Measurements from ENCODE around the gene HSCB.
A peak's percentile ranks its signal among the peaks of the same experiment; 100 is the strongest.
"Not testable (repeated sequence)": the region's sequence is repeated elsewhere in the genome, so short reads cannot be mapped to it uniquely, and the experiment has no call there.

The HSCB gene

GRCh38 chr22:28800308-28801041 is 58.6 kb downstream of the HSCB start, which contains the start of gene XBP1:
TSS of gene XBP1 (minus strand) at chr22:28800569.
- H4K5ac ChIP-seq (ENCODE audit: low read length): no peak within 1 kb of the TSS
- peak within 1 kb of the TSS; percentile 69 for H3K27ac ChIP-seq (ENCODE audit: low read depth, low read length)
- peak within 1 kb of the TSS; percentile 91 for H2AK5ac ChIP-seq (ENCODE audit: low read length)
- peak within 1 kb of the TSS; percentile 96 for H3K56ac ChIP-seq (ENCODE audit: low read length)
- no peak within 1 kb of the TSS for H2BK15ac ChIP-seq (replicated peaks; ENCODE audit: low read depth)
- H3K27me3 ChIP-seq (ENCODE audit: insufficient read depth, low read length, poor library complexity): no peaks in the 10 kb centered on the region
- H3K23ac ChIP-seq (ENCODE audit: low read length): peak within 1 kb of the TSS; percentile 54
- peak within 1 kb of the TSS; percentile 99 for H3K9ac ChIP-seq (ENCODE audit: low read length)
- H3K4me3 ChIP-seq (ENCODE audit: low read length): peak within 1 kb of the TSS; percentile 69
- peaks cover 33% of the 10 kb centered on the region for H3K79me2 ChIP-seq (ENCODE audit: control insufficient read depth, insufficient read depth, low read length)
- peak within 1 kb of the TSS; percentile 88 for H2BK5ac ChIP-seq (ENCODE audit: low read length)
- H3K79me1 ChIP-seq (ENCODE audit: low read length): peaks cover 8% of the 10 kb centered on the region
- H3K4me1 ChIP-seq (ENCODE audit: control insufficient read depth, low read depth, low read length): peaks cover 3% of the 10 kb centered on the region
- peak within 1 kb of the TSS; percentile 63 for H3K4me2 ChIP-seq (ENCODE audit: low read length)
- H3K36me3 ChIP-seq (ENCODE audit: control insufficient read depth, insufficient read depth, low read length): peaks cover 8% of the 10 kb centered on the region
- WGBS (ENCODE audit: extremely low coverage, insufficient coverage, low lambda C conversion rate): no CpG with 5 or more reads among the region's 78 CpGs
- H4K8ac ChIP-seq (ENCODE audit: low read depth, low read length): peak within 1 kb of the TSS; percentile 91
- peak within 1 kb of the TSS; percentile 91 for H3K18ac ChIP-seq (ENCODE audit: low read length)
- DNase-seq: peak; percentile 96
- H2BK120ac ChIP-seq (ENCODE audit: low read depth, low read length): peak within 1 kb of the TSS; percentile 69
- H3K4ac ChIP-seq (ENCODE audit: low read depth, low read length): peak within 1 kb of the TSS; percentile 100

- Histone ChIP-seq H3K9ac (ENCODE audit: low read length) (peak overlapping the region; percentile 39), H4K8ac (ENCODE audit: low read depth, low read length) (no peak overlapping the region), H2BK5ac (ENCODE audit: low read length) (no peak overlapping the region), H3K79me1 (ENCODE audit: low read length) (no peaks in the 10 kb centered on the region), H3K4me2 (ENCODE audit: low read length) (no peak overlapping the region), H3K4me1 (ENCODE audit: control insufficient read depth, low read depth, low read length) (peaks cover 3% of the 10 kb centered on the region), H3K36me3 (ENCODE audit: control insufficient read depth, insufficient read depth, low read length) (no peaks in the 10 kb centered on the region), H3K79me2 (ENCODE audit: control insufficient read depth, insufficient read depth, low read length) (peaks cover 28% of the 10 kb centered on the region), H2AK5ac (ENCODE audit: low read length) (no peak overlapping the region), H3K27me3 (ENCODE audit: insufficient read depth, low read length, poor library complexity) (no peaks in the 10 kb centered on the region), H3K27ac (ENCODE audit: low read depth, low read length) (no peak overlapping the region), H3K56ac (ENCODE audit: low read length) (peak overlapping the region; percentile 70), H3K4ac (ENCODE audit: low read depth, low read length) (peak overlapping the region; percentile 41), H3K23ac (ENCODE audit: low read length) (no peak overlapping the region), H3K4me3 (ENCODE audit: low read length) (no peak overlapping the region), H2BK120ac (ENCODE audit: low read depth, low read length) (no peak overlapping the region), H2BK15ac (replicated peaks; ENCODE audit: low read depth) (no peak overlapping the region), H3K18ac (ENCODE audit: low read length) (peak overlapping the region; percentile 8), H4K5ac (ENCODE audit: low read length) (peak overlapping the region; percentile 30)
- DNase-seq: no peak
- WGBS (ENCODE audit: extremely low coverage, insufficient coverage, low lambda C conversion rate): no CpG with 5 or more reads among the region's 14 CpGs
Observed at GRCh38 chr22:28801845-28802594, 60.2 kb downstream of the HSCB start.

DNA sequence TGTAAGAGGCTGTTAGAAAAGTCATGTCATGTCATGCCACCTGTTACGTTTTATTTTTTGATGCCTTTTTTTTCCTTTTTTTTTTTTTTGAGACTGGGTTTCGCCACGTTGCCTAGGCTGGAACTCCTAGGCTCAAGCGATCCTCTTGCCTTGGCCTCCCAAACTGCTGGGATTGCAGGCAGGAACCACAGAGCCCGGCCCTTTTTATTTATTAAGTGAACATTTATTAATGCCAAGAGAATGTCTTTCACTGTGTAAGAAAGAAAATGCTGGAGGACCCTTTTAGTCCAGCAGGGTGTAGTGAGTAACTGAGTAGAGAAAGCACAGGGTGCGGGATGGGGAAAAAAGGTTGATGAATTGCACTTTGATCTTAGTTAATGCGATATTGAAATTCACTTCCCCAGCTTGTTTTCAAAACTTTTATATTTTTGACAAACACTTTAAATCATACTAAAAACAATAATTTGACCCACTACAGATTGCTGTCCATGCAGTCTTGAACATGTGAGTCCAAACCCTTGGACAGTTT is 60.8 kb downstream of the HSCB start:
- Histone ChIP-seq H3K27me3 (ENCODE audit: insufficient read depth, low read length, poor library complexity) (no peaks in the 10 kb centered on the region), H3K23ac (ENCODE audit: low read length) (no peak overlapping the region), H2AK5ac (ENCODE audit: low read length) (no peak overlapping the region), H3K9ac (ENCODE audit: low read length) (no peak overlapping the region), H3K56ac (ENCODE audit: low read length) (no peak overlapping the region), H3K4ac (ENCODE audit: low read depth, low read length) (no peak overlapping the region), H2BK15ac (replicated peaks; ENCODE audit: low read depth) (no peak overlapping the region), H4K8ac (ENCODE audit: low read depth, low read length) (no peak overlapping the region), H3K4me1 (ENCODE audit: control insufficient read depth, low read depth, low read length) (peaks cover 3% of the 10 kb centered on the region), H3K79me1 (ENCODE audit: low read length) (no peaks in the 10 kb centered on the region), H3K4me2 (ENCODE audit: low read length) (no peak overlapping the region), H4K5ac (ENCODE audit: low read length) (no peak overlapping the region), H3K79me2 (ENCODE audit: control insufficient read depth, insufficient read depth, low read length) (peaks cover 24% of the 10 kb centered on the region), H2BK120ac (ENCODE audit: low read depth, low read length) (no peak overlapping the region), H3K4me3 (ENCODE audit: low read length) (no peak overlapping the region), H2BK5ac (ENCODE audit: low read length) (no peak overlapping the region), H3K36me3 (ENCODE audit: control insufficient read depth, insufficient read depth, low read length) (no peaks in the 10 kb centered on the region), H3K18ac (ENCODE audit: low read length) (no peak overlapping the region), H3K27ac (ENCODE audit: low read depth, low read length) (no peak overlapping the region)
- WGBS (ENCODE audit: extremely low coverage, insufficient coverage, low lambda C conversion rate): no CpG with 5 or more reads among the region's 7 CpGs
- DNase-seq: no peak

- not testable (repeated sequence) for H2AK5ac ChIP-seq (ENCODE audit: low read length); H2BK120ac ChIP-seq (ENCODE audit: low read depth, low read length); H4K5ac ChIP-seq (ENCODE audit: low read length); H3K23ac ChIP-seq (ENCODE audit: low read length); H3K79me1 ChIP-seq (ENCODE audit: low read length); H3K27ac ChIP-seq (ENCODE audit: low read depth, low read length); H4K8ac ChIP-seq (ENCODE audit: low read depth, low read length); H3K4me1 ChIP-seq (ENCODE audit: control insufficient read depth, low read depth, low read length); H3K4ac ChIP-seq (ENCODE audit: low read depth, low read length); H2BK5ac ChIP-seq (ENCODE audit: low read length); DNase-seq; H3K18ac ChIP-seq (ENCODE audit: low read length); H3K9ac ChIP-seq (ENCODE audit: low read length); H3K56ac ChIP-seq (ENCODE audit: low read length); H3K36me3 ChIP-seq (ENCODE audit: control insufficient read depth, insufficient read depth, low read length); H3K4me2 ChIP-seq (ENCODE audit: low read length); H2BK15ac ChIP-seq (replicated peaks; ENCODE audit: low read depth); H3K4me3 ChIP-seq (ENCODE audit: low read length); H3K79me2 ChIP-seq (ENCODE audit: control insufficient read depth, insufficient read depth, low read length); H3K27me3 ChIP-seq (ENCODE audit: insufficient read depth, low read length, poor library complexity)
- WGBS (ENCODE audit: extremely low coverage, insufficient coverage, low lambda C conversion rate): no CpG with 5 or more reads among the region's 5 CpGs
Observed at GRCh38 chr22:28805426-28805825, 63.6 kb downstream of the HSCB start.

Data from mesendoderm (in vitro differentiated cells).